Suprapubic skin (tissue), 4 donors: Measurements from ENCODE around the gene SEPTIN8. TPM values are rescaled to one million over a fixed set of nuclear protein-coding genes. Genes with fewer than 3 reads are reported as not detected.

Experiments
- DNase-seq, 2 donors: peaks; one replicate each; pipeline ENCODE4 v3.0.0-alpha.2; 2019; ENCODE audit warnings: low spot score in 2 of 2
- H3K27ac ChIP-seq: fragments of 200-600 bp; sonication (generic); one replicate; pipeline ENCODE4 v1.5.1; 2019
- H3K27me3 ChIP-seq: fragments of 200-600 bp; sonication (generic); one replicate; pipeline ENCODE4 v1.5.1; 2019
- H3K36me3 ChIP-seq: fragments of 200-600 bp; sonication (generic); one replicate; pipeline ENCODE4 v1.5.1; 2019
- H3K4me1 ChIP-seq: fragments of 200-600 bp; sonication (generic); one replicate; pipeline ENCODE4 v1.5.1; 2019
- H3K4me3 ChIP-seq: fragments of 200-600 bp; sonication (generic); one replicate; pipeline ENCODE4 v1.5.1; 2019; ENCODE audit warnings: mild to moderate bottlenecking
- H3K9me3 ChIP-seq: fragments of 200-600 bp; sonication (generic); one replicate; pipeline ENCODE4 v1.5.1; 2019
- CTCF ChIP-seq, 2 donors: fragments of 200-600 bp in 1 of 2; fragments of 450-650 bp in 1 of 2; sonication (generic) in 1 of 2; IDR thresholded peaks; one replicate each; pipeline ENCODE4 v1.5.1; 2016 to 2019; ENCODE audit warnings: antibody characterized with exemption in 2 of 2, mild to moderate bottlenecking in 1 of 2, moderate library complexity in 1 of 2
- EP300 ChIP-seq: sonication (generic); formaldehyde crosslinking; IDR thresholded peaks from one replicate; pipeline ENCODE4 v1.6.1; 2017; ENCODE audit warnings: antibody characterized with exemption
- POLR2A ChIP-seq, 2 donors: fragments of 450-650 bp; IDR thresholded peaks; one replicate each; pipeline ENCODE4 v1.6.1; 2017; ENCODE audit warnings: antibody characterized with exemption in 2 of 2, mild to moderate bottlenecking in 2 of 2, moderate library complexity in 2 of 2
- POLR2AphosphoS5 ChIP-seq, 3 donors: sonication (generic); formaldehyde crosslinking; IDR thresholded peaks; one replicate each; pipeline ENCODE4 v1.6.1; 2017; ENCODE audit warnings: antibody characterized with exemption in 3 of 3
- WGBS: methylation state at CpG from one replicate; pipeline ENCODE4 v1.1.5; 2018; 5-methylcytosine and 5-hydroxymethylcytosine counted together
- total RNA-seq, 4 donors: library from RNA; depleted of rRNA; stranded (reverse); fragments of >200 nt; gene quantifications; one replicate each; pipeline ENCODE4 v1.1.0, GENCODE V29; 2016

The SEPTIN8 gene
- total RNA-seq, 4 donors from 2014 or later: 75.9 to 85.0 (median 80.8) TPM

- Histone ChIP-seq H3K36me3 (peaks cover 82% of the 10 kb centered on the region), H3K27ac (no peak overlapping the region), H3K4me1 (peaks cover 4% of the 10 kb centered on the region), H3K27me3 (no peaks in the 10 kb centered on the region), H3K4me3 (no peak overlapping the region), H3K9me3 (no peaks in the 10 kb centered on the region)
- 95% methylated on average over 12 of the region's 12 CpGs for WGBS
- DNase-seq: no peak
- TF ChIP-seq POLR2A (IDR thresholded peaks at IDR 0.05) (no peak), POLR2AphosphoS5 (IDR thresholded peaks at IDR 0.05) (no peak), CTCF (IDR thresholded peaks at IDR 0.05) (no peak), EP300 (no peak)
Measured at GRCh38 chr5:132760049-132760420, 17.0 kb downstream of the SEPTIN8 start.

GRCh38 chr5:132759114-132760048 lies 17.7 kb downstream of the SEPTIN8 start:
- no peak overlapping the region for H3K27ac ChIP-seq
- H3K4me3 ChIP-seq: no peak overlapping the region
- 77% methylated on average over 13 of the region's 13 CpGs for WGBS
- DNase-seq: no peak
- H3K27me3 ChIP-seq: no peaks in the 10 kb centered on the region
- H3K36me3 ChIP-seq: peaks cover 75% of the 10 kb centered on the region
- no peaks in the 10 kb centered on the region for H3K9me3 ChIP-seq
- H3K4me1 ChIP-seq: peaks cover 4% of the 10 kb centered on the region
- TF ChIP-seq POLR2AphosphoS5 (IDR thresholded peaks at IDR 0.05) (no peak), POLR2A (IDR thresholded peaks at IDR 0.05) (no peak), CTCF (IDR thresholded peaks at IDR 0.05) (no peak), EP300 (no peak)

GRCh38 chr5:132758451-132758850 lies 18.6 kb downstream of the SEPTIN8 start:
- H3K27me3 ChIP-seq: no peaks in the 10 kb centered on the region
- 85% methylated on average over 13 of the region's 13 CpGs for WGBS
- no peak overlapping the region for H3K4me3 ChIP-seq
- no peaks in the 10 kb centered on the region for H3K9me3 ChIP-seq
- H3K4me1 ChIP-seq: peaks cover 4% of the 10 kb centered on the region
- H3K27ac ChIP-seq: no peak overlapping the region
- TF ChIP-seq EP300 (no peak), CTCF (IDR thresholded peaks at IDR 0.05) (no peak), POLR2AphosphoS5 (IDR thresholded peaks at IDR 0.05) (no peak), POLR2A (IDR thresholded peaks at IDR 0.05) (no peak)
- H3K36me3 ChIP-seq: peaks cover 66% of the 10 kb centered on the region
- DNase-seq: no peak

- H3K9me3 ChIP-seq: no peaks in the 10 kb centered on the region
- H3K4me1 ChIP-seq: peaks cover 9% of the 10 kb centered on the region
- 94% methylated on average over 5 of the region's 5 CpGs for WGBS
- peaks cover 47% of the 10 kb centered on the region for H3K36me3 ChIP-seq
- DNase-seq: no peak
- H3K27me3 ChIP-seq: no peaks in the 10 kb centered on the region
- H3K27ac ChIP-seq: no peak overlapping the region
- no peak overlapping the region for H3K4me3 ChIP-seq
- TF ChIP-seq EP300: no peak
- TF ChIP-seq POLR2A (IDR thresholded peaks at IDR 0.05): no peak
- no peak for TF ChIP-seq POLR2AphosphoS5 (IDR thresholded peaks at IDR 0.05)
- TF ChIP-seq CTCF (IDR thresholded peaks at IDR 0.05): no peak
Measured at GRCh38 chr5:132756542-132756941, 20.5 kb downstream of the SEPTIN8 start.

- Histone ChIP-seq H3K9me3 (no peaks in the 10 kb centered on the region), H3K4me3 (no peak overlapping the region), H3K27ac (no peak overlapping the region), H3K36me3 (peaks cover 31% of the 10 kb centered on the region), H3K4me1 (peaks cover 9% of the 10 kb centered on the region), H3K27me3 (no peaks in the 10 kb centered on the region)
- no peak for DNase-seq
- TF ChIP-seq EP300 (no peak), CTCF (IDR thresholded peaks at IDR 0.05) (no peak), POLR2AphosphoS5 (IDR thresholded peaks at IDR 0.05) (no peak), POLR2A (IDR thresholded peaks at IDR 0.05) (no peak)
Measured at GRCh38 chr5:132754947-132755346, 22.1 kb downstream of the SEPTIN8 start.
